ENCODE measurements around the gene KCTD15. TPM values are rescaled to one million over a fixed set of nuclear protein-coding genes. Genes with fewer than 3 reads are reported as not detected.

Gene KCTD15
- total and polyA plus RNA-seq, 3 experiments from 2014 or later: 0.28 to 4.1 (median 3.6) TPM

DNA sequence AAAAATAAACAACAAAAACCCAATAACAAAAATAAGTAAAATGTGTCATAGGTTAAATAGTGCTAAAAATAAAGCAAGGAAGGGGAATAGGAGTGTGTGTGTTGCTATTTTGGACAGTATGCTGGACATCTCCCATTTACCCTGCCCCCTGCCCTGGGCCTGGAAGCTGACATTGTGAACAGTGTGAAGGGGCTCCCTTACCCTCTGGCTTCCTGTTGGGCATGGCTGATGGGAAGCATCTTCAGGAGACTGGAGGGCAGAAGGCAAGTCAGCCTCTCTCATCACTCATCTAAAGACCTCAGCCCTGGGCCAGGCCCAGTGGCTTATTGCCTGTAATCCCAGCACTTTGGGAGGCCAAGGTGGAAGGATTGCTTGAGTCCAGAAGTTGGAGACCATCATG lies 26.7 kb downstream of the KCTD15 start:
- H3K4me1 Mint-ChIP-seq: peaks cover 5 to 12% (median 6%) of the 10 kb centered on the region in 3 donors
- peaks cover 5% of the 10 kb centered on the region for H3K4me1 ChIP-seq (ENCODE audit: insufficient read depth, low read length)
- H3K27me3 Mint-ChIP-seq: peaks cover 8 to 37% of the 10 kb centered on the region in 2 donors
- DNase-seq: no peak
- H3K4me3 ChIP-seq (ENCODE audit: low read length): no peak overlapping the region
- H3K4me3 Mint-ChIP-seq: no peak overlapping the region
- H3K36me3 ChIP-seq (ENCODE audit: insufficient read depth, low read length): no peaks in the 10 kb centered on the region
- CTCF ChIA-PET: no interaction called here
- no peaks in the 10 kb centered on the region for H3K9me3 Mint-ChIP-seq
- H3K27me3 ChIP-seq (ENCODE audit: insufficient read depth, low read length, poor library complexity, severe bottlenecking): no peaks in the 10 kb centered on the region
- H3K9me3 ChIP-seq (ENCODE audit: low read length): no peaks in the 10 kb centered on the region
- no peak overlapping the region for H3K27ac ChIP-seq (ENCODE audit: low read depth, low read length)
- H3K27ac Mint-ChIP-seq: no peak overlapping the region
- no peaks in the 10 kb centered on the region for H3K36me3 Mint-ChIP-seq
- POLR2A ChIA-PET: no interaction called here

DNA sequence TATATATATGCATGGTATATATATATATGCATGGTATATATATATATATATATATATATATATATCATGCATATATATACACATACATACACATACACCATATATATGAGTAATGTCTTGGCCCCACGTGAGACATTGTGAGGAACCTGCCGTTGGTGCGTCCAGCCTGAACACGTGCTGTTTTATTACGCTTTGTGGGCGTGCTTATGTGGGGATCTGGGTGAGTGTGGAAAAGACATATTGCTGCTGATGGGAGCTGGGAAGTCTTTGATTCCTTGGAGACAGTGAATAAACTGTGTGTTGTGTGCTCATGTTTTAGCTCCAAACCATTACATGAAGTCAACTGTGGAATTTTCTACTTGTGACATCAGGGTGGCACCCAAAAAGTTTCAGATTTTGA lies 28.9 kb downstream of the KCTD15 start:
- DNase-seq: no peak
- H3K4me3 Mint-ChIP-seq: no peak overlapping the region
- H3K4me3 ChIP-seq (ENCODE audit: low read length): no peak overlapping the region
- ChIA-PET POLR2A (no interaction called here), CTCF (no interaction called here)
- H3K9me3 Mint-ChIP-seq: peaks cover 0 to 2% (median 0%) of the 10 kb centered on the region in 5 donors
- H3K27me3 Mint-ChIP-seq: peaks cover 12 to 39% of the 10 kb centered on the region in 2 donors
- no peaks in the 10 kb centered on the region for H3K36me3 Mint-ChIP-seq
- no peaks in the 10 kb centered on the region for H3K4me1 ChIP-seq (ENCODE audit: insufficient read depth, low read length)
- H3K27ac ChIP-seq (ENCODE audit: low read depth, low read length): no peak overlapping the region
- no peak overlapping the region for H3K27ac Mint-ChIP-seq
- no peaks in the 10 kb centered on the region for H3K27me3 ChIP-seq (ENCODE audit: insufficient read depth, low read length, poor library complexity, severe bottlenecking)
- no peaks in the 10 kb centered on the region for H3K36me3 ChIP-seq (ENCODE audit: insufficient read depth, low read length)
- H3K4me1 Mint-ChIP-seq: peaks cover 0 to 3% (median 0%) of the 10 kb centered on the region in 3 donors
- H3K9me3 ChIP-seq (ENCODE audit: low read length): no peaks in the 10 kb centered on the region

- Mint-ChIP-seq H3K36me3 (no peaks in the 10 kb centered on the region), H3K4me1 (no peaks in the 10 kb centered on the region)
Observed at GRCh38 chr19:33826521-33826920, 29.9 kb downstream of the KCTD15 start.

GRCh38 chr19:33828266-33829075 lies 31.8 kb downstream of the KCTD15 start:
- H3K36me3 Mint-ChIP-seq: no peaks in the 10 kb centered on the region
- ChIA-PET CTCF (no interaction called here), POLR2A (no interaction called here)
- no peak overlapping the region for H3K4me3 Mint-ChIP-seq
- Histone ChIP-seq H3K4me1 (ENCODE audit: insufficient read depth, low read length) (no peaks in the 10 kb centered on the region), H3K9me3 (ENCODE audit: low read length) (no peaks in the 10 kb centered on the region), H3K27me3 (ENCODE audit: insufficient read depth, low read length, poor library complexity, severe bottlenecking) (no peaks in the 10 kb centered on the region), H3K36me3 (ENCODE audit: insufficient read depth, low read length) (no peaks in the 10 kb centered on the region), H3K4me3 (ENCODE audit: low read length) (no peak overlapping the region), H3K27ac (ENCODE audit: low read depth, low read length) (no peak overlapping the region)
- H3K9me3 Mint-ChIP-seq: peaks cover 0 to 2% (median 0%) of the 10 kb centered on the region in 5 donors
- peaks cover 9 to 36% of the 10 kb centered on the region in 2 donors for H3K27me3 Mint-ChIP-seq
- H3K4me1 Mint-ChIP-seq: no peaks in the 10 kb centered on the region
- DNase-seq: no peak
- no peak overlapping the region for H3K27ac Mint-ChIP-seq

More at GRCh38 chr19:33826521-33826920, 29.9 kb downstream of the KCTD15 start:
- no peak for DNase-seq
- CTCF ChIA-PET: interaction anchor here (1.2 kb wide), 1 partner anchor 48 kb away, joined by 3 read pairs; no protein-coding TSS in a partner anchor
- no peak overlapping the region for H3K4me3 Mint-ChIP-seq
- Histone ChIP-seq H3K4me3 (ENCODE audit: low read length) (no peak overlapping the region), H3K9me3 (ENCODE audit: low read length) (no peaks in the 10 kb centered on the region), H3K36me3 (ENCODE audit: insufficient read depth, low read length) (no peaks in the 10 kb centered on the region), H3K27me3 (ENCODE audit: insufficient read depth, low read length, poor library complexity, severe bottlenecking) (no peaks in the 10 kb centered on the region), H3K4me1 (ENCODE audit: insufficient read depth, low read length) (no peaks in the 10 kb centered on the region), H3K27ac (ENCODE audit: low read depth, low read length) (no peak overlapping the region)
- H3K27me3 Mint-ChIP-seq: peaks cover 12 to 39% of the 10 kb centered on the region in 2 donors
- H3K27ac Mint-ChIP-seq: no peak overlapping the region
- POLR2A ChIA-PET: no interaction called here
- H3K9me3 Mint-ChIP-seq: peaks cover 0 to 2% (median 0%) of the 10 kb centered on the region in 5 donors

GRCh38 chr19:33830264-33830663 lies 33.6 kb downstream of the KCTD15 start:
- H3K4me1 Mint-ChIP-seq: no peaks in the 10 kb centered on the region
- Histone ChIP-seq H3K27ac (ENCODE audit: low read depth, low read length) (no peak overlapping the region), H3K4me3 (ENCODE audit: low read length) (no peak overlapping the region), H3K27me3 (ENCODE audit: insufficient read depth, low read length, poor library complexity, severe bottlenecking) (no peaks in the 10 kb centered on the region), H3K4me1 (ENCODE audit: insufficient read depth, low read length) (no peaks in the 10 kb centered on the region), H3K36me3 (ENCODE audit: insufficient read depth, low read length) (no peaks in the 10 kb centered on the region), H3K9me3 (ENCODE audit: low read length) (no peaks in the 10 kb centered on the region)
- POLR2A ChIA-PET: no interaction called here
- H3K9me3 Mint-ChIP-seq: peaks cover 0 to 2% (median 0%) of the 10 kb centered on the region in 5 donors
- H3K27ac Mint-ChIP-seq: no peak overlapping the region
- no peak overlapping the region for H3K4me3 Mint-ChIP-seq
- DNase-seq: no peak
- no peaks in the 10 kb centered on the region for H3K36me3 Mint-ChIP-seq
- CTCF ChIA-PET: no interaction called here
- peaks cover 5 to 33% of the 10 kb centered on the region in 2 donors for H3K27me3 Mint-ChIP-seq

DNA sequence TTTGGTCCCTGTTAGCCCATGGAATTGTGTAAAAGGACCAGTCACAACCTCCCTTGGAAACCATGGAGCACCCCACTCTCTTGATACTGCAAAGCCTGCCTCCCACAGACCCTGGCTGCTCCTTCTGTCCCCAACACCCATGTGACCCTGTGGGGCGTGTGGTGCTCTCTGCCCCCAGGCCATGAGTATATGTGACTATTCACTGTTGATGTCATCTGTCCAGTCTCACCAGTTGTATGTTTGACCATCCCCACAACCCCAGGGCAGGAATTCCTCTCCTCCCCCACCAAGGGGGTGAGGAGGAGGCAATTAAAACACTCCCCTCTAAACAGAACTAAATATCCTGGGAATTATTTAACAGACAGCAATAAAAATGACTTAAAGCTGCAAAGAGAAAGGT lies 35.2 kb downstream of the KCTD15 start:
- Mint-ChIP-seq H3K27me3 (peaks cover 4 to 28% of the 10 kb centered on the region in 2 donors), H3K4me3 (no peak overlapping the region), H3K4me1 (no peaks in the 10 kb centered on the region), H3K36me3 (no peaks in the 10 kb centered on the region), H3K9me3 (peaks cover 0 to 2% (median 0%) of the 10 kb centered on the region in 5 donors), H3K27ac (no peak overlapping the region)
- ChIA-PET POLR2A (no interaction called here), CTCF (no interaction called here)
- Histone ChIP-seq H3K4me1 (ENCODE audit: insufficient read depth, low read length) (no peaks in the 10 kb centered on the region), H3K9me3 (ENCODE audit: low read length) (no peaks in the 10 kb centered on the region), H3K36me3 (ENCODE audit: insufficient read depth, low read length) (no peaks in the 10 kb centered on the region), H3K27me3 (ENCODE audit: insufficient read depth, low read length, poor library complexity, severe bottlenecking) (no peaks in the 10 kb centered on the region), H3K27ac (ENCODE audit: low read depth, low read length) (no peak overlapping the region), H3K4me3 (ENCODE audit: low read length) (no peak overlapping the region)
- no peak for DNase-seq

- CTCF ChIA-PET: interaction anchor here (0.6 kb wide), 1 partner anchor 175 kb away, joined by 3 read pairs; no protein-coding TSS in a partner anchor
- H3K4me1 ChIP-seq (ENCODE audit: insufficient read depth, low read length): no peaks in the 10 kb centered on the region
- H3K9me3 ChIP-seq (ENCODE audit: low read length): no peaks in the 10 kb centered on the region
- no peak overlapping the region for H3K4me3 ChIP-seq (ENCODE audit: low read length)
- peaks cover 4 to 31% of the 10 kb centered on the region in 2 donors for H3K27me3 Mint-ChIP-seq
- no peaks in the 10 kb centered on the region for H3K27me3 ChIP-seq (ENCODE audit: insufficient read depth, low read length, poor library complexity, severe bottlenecking)
- H3K36me3 Mint-ChIP-seq: no peaks in the 10 kb centered on the region
- no peaks in the 10 kb centered on the region for H3K4me1 Mint-ChIP-seq
- POLR2A ChIA-PET: no interaction called here
- H3K27ac Mint-ChIP-seq: no peak overlapping the region
- no peaks in the 10 kb centered on the region for H3K36me3 ChIP-seq (ENCODE audit: insufficient read depth, low read length)
- peaks cover 0 to 2% (median 0%) of the 10 kb centered on the region in 5 donors for H3K9me3 Mint-ChIP-seq
- no peak overlapping the region for H3K27ac ChIP-seq (ENCODE audit: low read depth, low read length)
- no peak for DNase-seq
- H3K4me3 Mint-ChIP-seq: no peak overlapping the region
Observed at GRCh38 chr19:33832633-33833032, 36.0 kb downstream of the KCTD15 start.

DNA sequence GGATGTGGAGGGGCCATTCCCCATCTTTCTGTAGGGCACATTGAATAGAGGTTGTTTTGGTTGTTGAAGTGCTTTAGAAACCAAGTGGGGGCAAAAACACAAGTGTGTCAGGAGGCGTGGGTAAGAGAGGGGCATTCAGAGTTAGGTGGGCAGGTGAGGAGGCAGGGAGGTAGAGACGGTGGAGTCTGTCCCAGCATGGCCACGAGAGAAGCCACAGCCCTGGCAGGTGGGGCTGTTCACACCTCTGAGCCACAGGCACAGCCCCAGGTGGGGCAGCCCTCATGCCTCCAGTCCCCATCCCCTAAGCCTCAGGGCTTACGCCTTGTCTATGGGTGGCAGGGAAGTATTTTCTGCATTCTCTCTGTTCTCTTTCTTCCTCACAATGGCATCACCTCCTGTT lies 43.7 kb downstream of the KCTD15 start:
- no peaks in the 10 kb centered on the region for H3K9me3 ChIP-seq (ENCODE audit: low read length)
- CTCF ChIA-PET: no interaction called here
- H3K36me3 Mint-ChIP-seq: no peaks in the 10 kb centered on the region
- H3K36me3 ChIP-seq (ENCODE audit: insufficient read depth, low read length): no peaks in the 10 kb centered on the region
- no peaks in the 10 kb centered on the region for H3K27me3 ChIP-seq (ENCODE audit: insufficient read depth, low read length, poor library complexity, severe bottlenecking)
- POLR2A ChIA-PET: interaction anchor here (0.7 kb wide), 1 partner anchor 32 kb away, joined by 3 read pairs; no protein-coding TSS in a partner anchor
- H3K27ac ChIP-seq (ENCODE audit: low read depth, low read length): no peak overlapping the region
- DNase-seq: no peak
- H3K4me3 Mint-ChIP-seq: no peak overlapping the region
- H3K27me3 Mint-ChIP-seq: peaks cover 14 to 45% of the 10 kb centered on the region in 2 donors
- no peaks in the 10 kb centered on the region for H3K4me1 ChIP-seq (ENCODE audit: insufficient read depth, low read length)
- no peaks in the 10 kb centered on the region for H3K4me1 Mint-ChIP-seq
- no peak overlapping the region for H3K27ac Mint-ChIP-seq
- H3K9me3 Mint-ChIP-seq: peaks cover 0 to 6% (median 0%) of the 10 kb centered on the region in 5 donors
- H3K4me3 ChIP-seq (ENCODE audit: low read length): no peak overlapping the region
